Measurements from ENCODE around the gene MAN2C1.

MAN2C1 gene

GRCh38 chr15:75329571-75329970, 38.8 kb downstream of the MAN2C1 start:
- Histone ChIP-seq H3K4me1 (no peaks in the 10 kb centered on the region), H3K27me3 (no peaks in the 10 kb centered on the region), H3K4me3 (no peak overlapping the region), H3K27ac (no peak overlapping the region), H3K36me3 (no peaks in the 10 kb centered on the region), H3K9me3 (no peaks in the 10 kb centered on the region)
- DNase-seq = no peak
- TF ChIP-seq CTCF (IDR thresholded peaks at IDR 0.05) = no peak
- intact Hi-C loops (cut with DNase I; ENCODE audit: low total_unique reads) = no loop called here

- no peak for TF ChIP-seq CTCF (IDR thresholded peaks at IDR 0.05)
- no peak for DNase-seq
- H3K36me3 ChIP-seq = no peaks in the 10 kb centered on the region
- no peaks in the 10 kb centered on the region for H3K4me1 ChIP-seq
- intact Hi-C loops (cut with DNase I; ENCODE audit: low total_unique reads) = no loop called here
- H3K4me3 ChIP-seq = no peak overlapping the region
- H3K27me3 ChIP-seq = no peaks in the 10 kb centered on the region
- H3K27ac ChIP-seq = no peak overlapping the region
- H3K9me3 ChIP-seq = no peaks in the 10 kb centered on the region
These were observed 39.7 kb downstream of the MAN2C1 start for GRCh38 chr15:75328493-75329314.

GRCh38 chr15:75327491-75327890, 40.9 kb downstream of the MAN2C1 start:
- Histone ChIP-seq H3K27me3 (no peaks in the 10 kb centered on the region), H3K4me1 (no peaks in the 10 kb centered on the region)
- intact Hi-C loops (cut with DNase I; ENCODE audit: low total_unique reads) = no loop called here

GRCh38 chr15:75327005-75327404, 41.4 kb downstream of the MAN2C1 start:
- TF ChIP-seq CTCF (IDR thresholded peaks at IDR 0.05) = no peak
- Histone ChIP-seq H3K9me3 (no peaks in the 10 kb centered on the region), H3K4me1 (no peaks in the 10 kb centered on the region), H3K4me3 (no peak overlapping the region), H3K36me3 (no peaks in the 10 kb centered on the region), H3K27ac (no peak overlapping the region), H3K27me3 (no peaks in the 10 kb centered on the region)
- intact Hi-C loops (cut with DNase I; ENCODE audit: low total_unique reads) = no loop called here
- DNase-seq = no peak

More at GRCh38 chr15:75327491-75327890, 40.9 kb downstream of the MAN2C1 start:
- H3K9me3 ChIP-seq = no peaks in the 10 kb centered on the region
- H3K4me3 ChIP-seq = no peak overlapping the region
- DNase-seq = no peak
- H3K27ac ChIP-seq = no peak overlapping the region
- H3K36me3 ChIP-seq = no peaks in the 10 kb centered on the region
- TF ChIP-seq CTCF (IDR thresholded peaks at IDR 0.05) = no peak

GRCh38 chr15:75325922-75326321, 42.5 kb downstream of the MAN2C1 start:
- Histone ChIP-seq H3K9me3 (no peaks in the 10 kb centered on the region), H3K27me3 (no peaks in the 10 kb centered on the region), H3K4me3 (no peak overlapping the region), H3K4me1 (no peaks in the 10 kb centered on the region), H3K36me3 (no peaks in the 10 kb centered on the region), H3K27ac (no peak overlapping the region)
- intact Hi-C loops (cut with DNase I; ENCODE audit: low total_unique reads) = no loop called here
- no peak for DNase-seq
- no peak for TF ChIP-seq CTCF (IDR thresholded peaks at IDR 0.05)
